Measurements from ENCODE around the gene CEACAM5. TPM values are rescaled to one million over a fixed set of nuclear protein-coding genes. Genes with fewer than 3 reads are reported as not detected.
A peak's percentile ranks its signal among the peaks of the same experiment; 100 is the strongest.

The CEACAM5 gene
- total RNA-seq, 1 donor from 2014 or later = not detected

GRCh38 chr19:41703602-41704293 lies 4.7 kb upstream of the CEACAM5 start:
- Mint-ChIP-seq H3K36me3 (ENCODE audit: unreplicated experiment) (no peaks in the 10 kb centered on the region), H3K27ac (ENCODE audit: unreplicated experiment) (no peak overlapping the region), H3K27me3 (ENCODE audit: unreplicated experiment) (peaks cover 8% of the 10 kb centered on the region), H3K9me3 (ENCODE audit: unreplicated experiment) (no peaks in the 10 kb centered on the region), H3K4me3 (ENCODE audit: unreplicated experiment) (no peak overlapping the region), H3K4me1 (ENCODE audit: low read depth, unreplicated experiment) (no peaks in the 10 kb centered on the region)
- no peak for DNase-seq
- no peak for TF ChIP-seq CTCF (IDR thresholded peaks at IDR 0.05; ENCODE audit: partially characterized antibody, unreplicated experiment)

- peaks cover 12% of the 10 kb centered on the region for H3K27me3 Mint-ChIP-seq (ENCODE audit: unreplicated experiment)
- H3K4me3 Mint-ChIP-seq (ENCODE audit: unreplicated experiment) = no peak overlapping the region
- H3K27ac Mint-ChIP-seq (ENCODE audit: unreplicated experiment) = no peak overlapping the region
- H3K9me3 Mint-ChIP-seq (ENCODE audit: unreplicated experiment) = no peaks in the 10 kb centered on the region
- no peaks in the 10 kb centered on the region for H3K36me3 Mint-ChIP-seq (ENCODE audit: unreplicated experiment)
- no peak for TF ChIP-seq CTCF (IDR thresholded peaks at IDR 0.05; ENCODE audit: partially characterized antibody, unreplicated experiment)
- H3K4me1 Mint-ChIP-seq (ENCODE audit: low read depth, unreplicated experiment) = no peaks in the 10 kb centered on the region
- DNase-seq = no peak
Measured at GRCh38 chr19:41705393-41706174, 2.8 kb upstream of the CEACAM5 start.

GRCh38 chr19:41706741-41707501 lies 1.5 kb upstream of the CEACAM5 start:
- Mint-ChIP-seq H3K4me1 (ENCODE audit: low read depth, unreplicated experiment) (no peaks in the 10 kb centered on the region), H3K4me3 (ENCODE audit: unreplicated experiment) (no peak overlapping the region), H3K27ac (ENCODE audit: unreplicated experiment) (no peak overlapping the region), H3K36me3 (ENCODE audit: unreplicated experiment) (no peaks in the 10 kb centered on the region), H3K9me3 (ENCODE audit: unreplicated experiment) (no peaks in the 10 kb centered on the region), H3K27me3 (ENCODE audit: unreplicated experiment) (peaks cover 12% of the 10 kb centered on the region)
- peak; percentile 80 for DNase-seq
- peak; percentile 86 for TF ChIP-seq CTCF (IDR thresholded peaks at IDR 0.05; ENCODE audit: partially characterized antibody, unreplicated experiment)

- H3K4me3 Mint-ChIP-seq (ENCODE audit: unreplicated experiment) = no peak overlapping the region
- H3K9me3 Mint-ChIP-seq (ENCODE audit: unreplicated experiment) = no peaks in the 10 kb centered on the region
- no peaks in the 10 kb centered on the region for H3K36me3 Mint-ChIP-seq (ENCODE audit: unreplicated experiment)
- no peak overlapping the region for H3K27ac Mint-ChIP-seq (ENCODE audit: unreplicated experiment)
- TF ChIP-seq CTCF (IDR thresholded peaks at IDR 0.05; ENCODE audit: partially characterized antibody, unreplicated experiment) = no peak
- no peak for DNase-seq
- H3K4me1 Mint-ChIP-seq (ENCODE audit: low read depth, unreplicated experiment) = no peaks in the 10 kb centered on the region
- peaks cover 12% of the 10 kb centered on the region for H3K27me3 Mint-ChIP-seq (ENCODE audit: unreplicated experiment)
Measured at GRCh38 chr19:41707502-41707812, 969 bp upstream of the CEACAM5 start.

Measured in glutamatergic neuron (in vitro differentiated cells).